HEK293 (cell line): ENCODE measurements around the gene KRT12.

ENCODE experiments used
- CTCF ChIA-PET: fragments of 350-600 bp; formaldehyde crosslinking; extraction: SDS; loops from one replicate; lab custom pipeline; 2021; ENCODE audit warnings: antibody characterized with exemption; lab: Yijun Ruan, JAX
- POLR2A ChIA-PET: fragments of 300-600 bp; formaldehyde crosslinking; extraction: SDS; loops from one replicate; lab custom pipeline; 2020; ENCODE audit warnings: antibody characterized with exemption, inconsistent platforms; lab: Yijun Ruan, JAX
- H3K27ac ChIP-seq: fragments of 200-500 bp; sonication (Bioruptor generic); 2 replicates; pipeline ENCODE4 v1.5.1; 2014; ENCODE audit warnings: low read depth, low read length, control low read depth, inconsistent platforms; ENCODE audit errors: extremely low read depth
- H3K36me3 ChIP-seq, 2 experiments: fragments of 200-500 bp in 1 of 2; sonication (Bioruptor generic) in 1 of 2; 1 replicate in 1 of 2; 2 replicates in 1 of 2; pipeline ENCODE4 v1.5.1; 2014 to 2017; ENCODE audit warnings: inconsistent platforms in 2 of 2, low read length in 2 of 2; ENCODE audit not compliant: control insufficient read depth in 2 of 2, insufficient read depth in 1 of 2
- H3K4me1 ChIP-seq: fragments of 200-500 bp; sonication (Bioruptor generic); 2 replicates; pipeline ENCODE4 v1.5.1; 2014; ENCODE audit warnings: mild to moderate bottlenecking, low read length, inconsistent platforms; ENCODE audit not compliant: control insufficient read depth, insufficient read depth
- H3K4me3 ChIP-seq: 2 replicates; pipeline ENCODE4 v1.5.1; 2011; ENCODE audit warnings: low read depth, mild to moderate bottlenecking, control low read depth, low read length, moderate library complexity
- H3K9me3 ChIP-seq: fragments of 200-500 bp; sonication (Bioruptor generic); 2 replicates; pipeline ENCODE4 v1.5.1; 2014; ENCODE audit warnings: low read depth, low read length, inconsistent platforms; ENCODE audit not compliant: control insufficient read depth, insufficient read depth
- HOXD13 ChIP-seq: sonication (generic); formaldehyde crosslinking; IDR thresholded peaks from 2 replicates; pipeline ENCODE4 v1.8.0; 2022; ENCODE audit warnings: missing genetic modification reagents, borderline replicate concordance
- PATZ1 ChIP-seq: fragments of 450-650 bp; formaldehyde crosslinking; IDR thresholded peaks from 2 replicates; pipeline ENCODE4 v1.5.1; 2016; ENCODE audit warnings: missing biosample characterization, missing genetic modification characterization
- PRDM2 ChIP-seq: fragments of 450-650 bp; formaldehyde crosslinking; IDR thresholded peaks from 2 replicates; pipeline ENCODE4 v1.5.1; 2016; ENCODE audit warnings: missing biosample characterization, missing genetic modification characterization, borderline replicate concordance
- SCRT2 ChIP-seq: fragments of 450-650 bp; formaldehyde crosslinking; IDR thresholded peaks from 2 replicates; pipeline ENCODE4 v1.5.1; 2016; ENCODE audit warnings: missing biosample characterization, missing genetic modification characterization
- ZBTB11 ChIP-seq: fragments of 450-650 bp; formaldehyde crosslinking; conservative IDR thresholded peaks from 2 replicates; pipeline ENCODE4 v1.5.1; 2016; ENCODE audit warnings: low read depth, missing biosample characterization, missing genetic modification characterization
- ZBTB8A ChIP-seq: fragments of 450-650 bp; formaldehyde crosslinking; IDR thresholded peaks from 2 replicates; pipeline ENCODE4 v1.5.1; 2016; ENCODE audit warnings: missing biosample characterization, missing genetic modification characterization
- ZNF140 ChIP-seq: fragments of 450-650 bp; formaldehyde crosslinking; IDR thresholded peaks from 2 replicates; pipeline ENCODE4 v1.5.1; 2016; ENCODE audit warnings: missing biosample characterization, missing genetic modification characterization
- ZNF354C ChIP-seq: fragments of 450-650 bp; formaldehyde crosslinking; IDR thresholded peaks from 2 replicates; pipeline ENCODE4 v1.5.1; 2016; ENCODE audit warnings: missing biosample characterization, missing genetic modification characterization, low read depth, borderline replicate concordance
- ZNF394 ChIP-seq: fragments of 450-650 bp; formaldehyde crosslinking; IDR thresholded peaks from 2 replicates; pipeline ENCODE4 v1.5.1; 2016; ENCODE audit warnings: missing biosample characterization, missing genetic modification characterization, mild to moderate bottlenecking, moderate library complexity, borderline replicate concordance
- ZNF510 ChIP-seq: fragments of 450-650 bp; formaldehyde crosslinking; IDR thresholded peaks from 2 replicates; pipeline ENCODE4 v1.5.1; 2018; ENCODE audit warnings: mild to moderate bottlenecking, missing genetic modification characterization, missing biosample characterization; ENCODE audit not compliant: insufficient replicate concordance
- ZNF530 ChIP-seq: fragments of 450-650 bp; formaldehyde crosslinking; IDR thresholded peaks from 2 replicates; pipeline ENCODE4 v1.5.1; 2016; ENCODE audit warnings: low read depth, missing biosample characterization, missing genetic modification characterization
- ZNF658 ChIP-seq: fragments of 450-650 bp; formaldehyde crosslinking; IDR thresholded peaks from 2 replicates; pipeline ENCODE4; 2016; ENCODE audit warnings: missing biosample characterization, missing genetic modification characterization
- ZNF664 ChIP-seq: fragments of 450-650 bp; formaldehyde crosslinking; IDR thresholded peaks from 2 replicates; pipeline ENCODE4 v1.5.1; 2016; ENCODE audit warnings: missing biosample characterization, missing genetic modification characterization
- ZSCAN18 ChIP-seq: fragments of 450-650 bp; formaldehyde crosslinking; IDR thresholded peaks from 2 replicates; pipeline ENCODE4 v1.5.1; 2016; ENCODE audit warnings: missing biosample characterization, missing genetic modification characterization

The KRT12 gene

GRCh38 chr17:40886090-40886489 lies 19.1 kb upstream of the KRT12 start (continued):
- TF ChIP-seq ZNF510 (tag by site-specific recombination) (no peak), ZNF530 (tag by site-specific recombination) (no peak), ZNF394 (0 out of 2 replicates have a peak, but pooled peaks have one; percentile 31)

- no peaks in the 10 kb centered on the region for H3K4me1 ChIP-seq
- peak; percentile 77 for TF ChIP-seq SCRT2 (tag by site-specific recombination)
- TF ChIP-seq ZNF354C (tag by site-specific recombination), result no peak
- TF ChIP-seq, all 188 proteins: peak for 1
- Histone ChIP-seq H3K4me3 (no peak within 1 kb of the TSS), H3K36me3 (no peaks in the 10 kb centered on the region), H3K27ac (no peak within 1 kb of the TSS), H3K9me3 (no peaks in the 10 kb centered on the region)
- ChIA-PET POLR2A (no interaction called here), CTCF (interaction anchor here (0.6 to 2.2 kb wide), 12 partner anchors 9 to 764 kb away, joined by 3 to 7 read pairs (median 4); no protein-coding TSS in a partner anchor)
Measured at GRCh38 chr17:40884708-40885512, 17.9 kb upstream of the KRT12 start, which contains the start of gene KRT20. Gene KRT20 (minus strand): TSS chr17:40885242. CDS start chr17:40885185, 57 bp downstream.

GRCh38 chr17:40883626-40884334 lies 16.8 kb upstream of the KRT12 start:
- TF ChIP-seq ZNF140 (tag by site-specific recombination) (no peak), ZBTB11 (no peak), ZSCAN18 (tag by site-specific recombination) (no peak), ZNF664 (tag by site-specific recombination) (no peak), ZBTB8A (tag by site-specific recombination) (no peak), PATZ1 (tag by site-specific recombination) (no peak), PRDM2 (no peak), HOXD13 (CRISPR knock-in tag) (no peak), ZNF658 (tag by site-specific recombination) (no peak)
- no peaks in the 10 kb centered on the region for H3K4me1 ChIP-seq
- POLR2A ChIA-PET, result no interaction called here
- H3K27ac ChIP-seq, result no peak overlapping the region
- H3K9me3 ChIP-seq, result no peaks in the 10 kb centered on the region
- H3K36me3 ChIP-seq, result no peaks in the 10 kb centered on the region
- CTCF ChIA-PET, result interaction anchor here (0.6 to 2.2 kb wide), 11 partner anchors 9 to 765 kb away, joined by 3 to 7 read pairs (median 4); no protein-coding TSS in a partner anchor
- H3K4me3 ChIP-seq, result no peak overlapping the region
